Epithelial cell of esophagus (primary cell): ENCODE results near the gene LRP1.
A peak's percentile ranks its signal among the peaks of the same experiment; 100 is the strongest.

ENCODE experiments used
- DNase-seq: peaks from one replicate; pipeline ENCODE4 v3.0.0; 2010; ENCODE audit warnings: low read depth
- H3K4me3 ChIP-seq: 2 replicates; pipeline ENCODE4 v1.5.1; 2011; ENCODE audit warnings: mild to moderate bottlenecking, low read length, control low read depth
- CTCF ChIP-seq: IDR thresholded peaks from 2 replicates; pipeline ENCODE4 v1.5.1; 2011; ENCODE audit warnings: low read depth, mild to moderate bottlenecking, low read length, control low read depth, inconsistent platforms; ENCODE audit not compliant: insufficient read depth; ENCODE audit errors: missing control alignments

Gene LRP1

GRCh38 chr12:57095440-57095839 lies 32.8 kb upstream of the LRP1 start:
- DNase-seq, result no peak

GRCh38 chr12:57096099-57096572 lies 32.1 kb upstream of the LRP1 start:
- DNase-seq, result peak; percentile 99

More at GRCh38 chr12:57095440-57095839, 32.8 kb upstream of the LRP1 start:
- no peak for TF ChIP-seq CTCF
- no peak overlapping the region for H3K4me3 ChIP-seq

GRCh38 chr12:57096748-57097553 lies 31.3 kb upstream of the LRP1 start:
- no peak for DNase-seq
- no peak for TF ChIP-seq CTCF
- no peak overlapping the region for H3K4me3 ChIP-seq

More at GRCh38 chr12:57096099-57096572, 32.1 kb upstream of the LRP1 start:
- no peak for TF ChIP-seq CTCF
- no peak overlapping the region for H3K4me3 ChIP-seq

GRCh38 chr12:57097554-57097835 lies 30.8 kb upstream of the LRP1 start:
- H3K4me3 ChIP-seq, result no peak overlapping the region
- no peak for TF ChIP-seq CTCF

GRCh38 chr12:57098546-57098945 lies 29.7 kb upstream of the LRP1 start:
- H3K4me3 ChIP-seq, result no peak overlapping the region
- DNase-seq, result peak; percentile 27
- TF ChIP-seq CTCF, result no peak

More at GRCh38 chr12:57097554-57097835, 30.8 kb upstream of the LRP1 start:
- DNase-seq, result no peak

GRCh38 chr12:57099047-57099714 lies 29.1 kb upstream of the LRP1 start:
- peak; percentile 27 for DNase-seq
- TF ChIP-seq CTCF, result no peak
- no peak overlapping the region for H3K4me3 ChIP-seq
